ENCODE data around the gene KDM1B. TPM values are rescaled to one million over a fixed set of nuclear protein-coding genes. Genes with fewer than 3 reads are reported as not detected.
"Not testable (repeated sequence)": the region's sequence is repeated elsewhere in the genome, so short reads cannot be mapped to it uniquely, and the experiment has no call there.

The KDM1B gene
- total RNA-seq, 1 donor from 2014 or later, result 13.5 TPM

GRCh38 chr6:18226451-18227105, 71.4 kb downstream of the KDM1B start:
- not testable (repeated sequence) for DNase-seq (ENCODE audit: extremely low read depth, low read depth, low spot score)

- not testable (repeated sequence) for DNase-seq (ENCODE audit: extremely low read depth, low read depth, low spot score)
Observed at GRCh38 chr6:18227166-18227565, 71.9 kb downstream of the KDM1B start.

GRCh38 chr6:18228590-18228989, 73.4 kb downstream of the KDM1B start:
- DNase-seq (ENCODE audit: extremely low read depth, low read depth, low spot score), result not testable (repeated sequence)

GRCh38 chr6:18231856-18232255, 76.6 kb downstream of the KDM1B start:
- DNase-seq (ENCODE audit: extremely low read depth, low read depth, low spot score), result not testable (repeated sequence)

- DNase-seq (ENCODE audit: extremely low read depth, low read depth, low spot score), result not testable (repeated sequence)
Observed at GRCh38 chr6:18233770-18234169, 78.5 kb downstream of the KDM1B start.

GRCh38 chr6:18234564-18234963, 79.3 kb downstream of the KDM1B start:
- DNase-seq (ENCODE audit: extremely low read depth, low read depth, low spot score), result no peak

GRCh38 chr6:18235524-18235923, 80.3 kb downstream of the KDM1B start:
- DNase-seq (ENCODE audit: extremely low read depth, low read depth, low spot score), result no peak

GRCh38 chr6:18237167-18237566, 81.9 kb downstream of the KDM1B start:
- DNase-seq (ENCODE audit: extremely low read depth, low read depth, low spot score), result no peak

- no peak for DNase-seq (ENCODE audit: extremely low read depth, low read depth, low spot score)
Observed at GRCh38 chr6:18240230-18240629, 85.0 kb downstream of the KDM1B start.

- DNase-seq (ENCODE audit: extremely low read depth, low read depth, low spot score), result no peak
Observed at GRCh38 chr6:18241208-18242038, 86.2 kb downstream of the KDM1B start.

- no peak for DNase-seq (ENCODE audit: extremely low read depth, low read depth, low spot score)
Observed at GRCh38 chr6:18242062-18242851, 87.0 kb downstream of the KDM1B start.

GRCh38 chr6:18243302-18243893, 88.2 kb downstream of the KDM1B start:
- DNase-seq (ENCODE audit: extremely low read depth, low read depth, low spot score), result no peak

GRCh38 chr6:18244251-18244650, 89.0 kb downstream of the KDM1B start:
- DNase-seq (ENCODE audit: extremely low read depth, low read depth, low spot score), result no peak

- DNase-seq (ENCODE audit: extremely low read depth, low read depth, low spot score), result no peak
Observed at GRCh38 chr6:18245079-18245478, 89.9 kb downstream of the KDM1B start.

GRCh38 chr6:18245642-18246041, 90.4 kb downstream of the KDM1B start:
- DNase-seq (ENCODE audit: extremely low read depth, low read depth, low spot score), result no peak

- DNase-seq (ENCODE audit: extremely low read depth, low read depth, low spot score), result no peak
Observed at GRCh38 chr6:18246205-18246604, 91.0 kb downstream of the KDM1B start.

- no peak for DNase-seq (ENCODE audit: extremely low read depth, low read depth, low spot score)
Observed at GRCh38 chr6:18247002-18247401, 91.8 kb downstream of the KDM1B start.

- no peak for DNase-seq (ENCODE audit: extremely low read depth, low read depth, low spot score)
Observed at GRCh38 chr6:18248698-18249097, 93.5 kb downstream of the KDM1B start.

GRCh38 chr6:18249271-18249670, 94.0 kb downstream of the KDM1B start:
- no peak for DNase-seq (ENCODE audit: extremely low read depth, low read depth, low spot score)

GRCh38 chr6:18253635-18254034, 98.4 kb downstream of the KDM1B start:
- no peak for DNase-seq (ENCODE audit: extremely low read depth, low read depth, low spot score)

GRCh38 chr6:18254793-18255192, 99.6 kb downstream of the KDM1B start:
- DNase-seq (ENCODE audit: extremely low read depth, low read depth, low spot score), result no peak
